Measurements from ENCODE around the gene FCGBP.

FCGBP gene

DNA sequence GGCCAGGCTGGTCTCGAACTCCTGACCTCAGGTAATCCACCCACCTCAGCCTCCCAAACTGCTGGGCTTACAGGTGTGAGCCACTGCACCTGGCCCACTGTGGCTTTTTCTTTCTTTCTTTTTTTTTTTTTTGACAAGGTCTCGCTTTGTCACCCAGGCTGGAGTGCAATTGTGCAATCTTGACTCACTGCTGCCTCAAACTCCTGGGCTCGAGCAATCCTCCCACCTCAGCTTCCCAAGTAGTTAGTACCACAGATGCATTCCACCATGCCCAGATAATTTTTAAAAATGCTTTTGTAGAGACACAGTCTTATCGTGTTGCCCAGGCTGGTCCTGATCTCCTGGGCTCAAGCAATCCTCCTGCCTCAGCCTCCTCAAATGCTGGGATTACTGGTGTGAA is 12.1 kb upstream of the FCGBP start:
- no peak for DNase-seq (ENCODE audit: low read depth in 2 of 2)

GRCh38 chr19:39943586-39943985 is 9.2 kb upstream of the FCGBP start:
- no peak for DNase-seq (ENCODE audit: low read depth in 2 of 2)

DNA sequence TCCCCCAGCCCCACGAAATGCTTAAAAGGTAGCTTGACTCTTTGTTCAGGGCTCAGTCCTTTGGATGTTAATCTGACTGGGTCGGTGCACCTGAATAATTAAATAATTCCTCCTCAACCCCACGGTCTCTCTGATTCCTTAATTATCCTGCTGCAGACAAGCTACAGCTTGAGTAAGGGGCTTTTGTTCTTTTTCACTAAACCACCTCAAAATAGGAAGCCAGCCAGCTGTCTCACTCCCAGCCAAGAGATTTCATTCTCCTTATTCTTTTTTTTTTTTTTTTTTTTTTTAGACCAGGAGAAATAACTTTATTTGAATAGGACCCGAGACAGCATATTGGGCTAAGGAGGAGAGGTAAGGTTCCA is 7.9 kb upstream of the FCGBP start:
- no peak for DNase-seq (ENCODE audit: low read depth in 2 of 2)

- DNase-seq (ENCODE audit: low read depth in 2 of 2) = no peak
Observed at GRCh38 chr19:39941615-39942365, 7.4 kb upstream of the FCGBP start.

- no peak for DNase-seq (ENCODE audit: low read depth in 2 of 2)
Observed at GRCh38 chr19:39941151-39941550, 6.7 kb upstream of the FCGBP start.

DNA sequence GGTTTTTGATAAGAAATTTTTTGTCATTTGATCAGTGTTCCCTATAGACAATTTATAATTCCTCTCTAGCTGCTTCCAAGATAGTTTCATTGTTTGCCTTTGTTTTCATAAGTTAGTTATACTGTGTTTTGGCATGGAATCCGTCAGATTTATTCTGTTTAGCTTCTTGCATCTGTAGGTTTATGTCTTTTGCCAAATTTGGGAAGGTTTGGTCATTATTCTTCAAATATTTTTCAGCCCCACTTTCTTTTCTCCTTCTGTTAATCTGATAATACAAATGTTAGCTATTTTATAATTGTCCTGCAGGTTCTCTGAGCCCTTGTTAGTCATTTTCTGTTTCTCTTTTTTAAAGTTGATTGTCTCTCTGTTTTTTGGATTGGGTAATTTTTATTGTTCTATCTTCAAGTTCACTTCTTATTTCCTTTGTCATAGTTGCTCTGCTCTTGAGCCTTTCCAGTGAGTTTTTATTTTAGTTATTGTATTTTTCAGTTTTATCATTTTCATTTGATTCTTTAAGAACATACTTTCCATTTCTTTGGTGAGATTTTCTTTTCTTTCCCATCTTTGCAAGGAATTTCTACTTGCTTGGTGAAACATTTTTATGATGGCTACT is 5.9 kb upstream of the FCGBP start:
- no peak for DNase-seq (ENCODE audit: low read depth in 2 of 2)

- DNase-seq (ENCODE audit: low read depth in 2 of 2) = no peak
Observed at GRCh38 chr19:39939556-39939955, 5.1 kb upstream of the FCGBP start.

DNA sequence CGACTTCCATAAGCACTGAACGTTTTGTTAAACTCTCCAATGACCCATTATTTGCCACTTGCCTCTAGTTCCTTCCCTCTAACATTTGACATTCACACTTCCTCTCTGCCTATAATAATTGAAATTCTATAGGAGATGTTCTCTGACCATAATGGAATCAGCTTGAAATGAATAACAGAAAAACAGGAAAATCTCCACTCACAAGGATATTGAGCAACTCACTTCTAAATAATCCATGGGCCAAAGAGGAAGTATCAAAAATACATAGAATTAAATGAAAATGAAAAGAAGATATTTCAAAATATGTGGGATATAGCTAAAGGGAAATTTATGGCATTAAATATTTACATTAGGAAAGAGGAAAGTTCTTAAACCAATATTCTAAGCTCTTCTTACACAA is 3.4 kb upstream of the FCGBP start:
- DNase-seq (ENCODE audit: low read depth in 2 of 2) = no peak

GRCh38 chr19:39937094-39937720 is 2.8 kb upstream of the FCGBP start:
- DNase-seq (ENCODE audit: low read depth in 2 of 2) = no peak

DNA sequence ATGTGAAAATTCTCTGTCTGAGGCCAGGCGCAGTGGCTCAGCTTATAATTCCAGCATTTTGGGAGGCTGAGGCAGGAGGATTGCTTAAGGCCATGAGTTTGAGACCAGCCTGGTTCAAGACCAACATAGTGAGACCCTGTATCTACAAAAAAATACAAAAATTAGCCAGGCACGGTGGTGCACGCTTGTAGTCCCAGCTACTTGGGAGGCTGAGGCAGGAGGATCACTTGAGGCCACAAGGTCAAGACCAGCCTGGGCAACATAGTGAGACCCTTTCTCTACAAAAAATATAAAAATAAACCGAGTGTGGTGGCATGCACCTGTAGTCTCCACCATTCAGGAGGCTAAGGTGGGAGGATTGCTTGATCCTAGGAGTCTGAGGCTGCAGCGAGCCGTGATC is 2.2 kb upstream of the FCGBP start:
- no peak for DNase-seq (ENCODE audit: low read depth in 2 of 2)

DNA sequence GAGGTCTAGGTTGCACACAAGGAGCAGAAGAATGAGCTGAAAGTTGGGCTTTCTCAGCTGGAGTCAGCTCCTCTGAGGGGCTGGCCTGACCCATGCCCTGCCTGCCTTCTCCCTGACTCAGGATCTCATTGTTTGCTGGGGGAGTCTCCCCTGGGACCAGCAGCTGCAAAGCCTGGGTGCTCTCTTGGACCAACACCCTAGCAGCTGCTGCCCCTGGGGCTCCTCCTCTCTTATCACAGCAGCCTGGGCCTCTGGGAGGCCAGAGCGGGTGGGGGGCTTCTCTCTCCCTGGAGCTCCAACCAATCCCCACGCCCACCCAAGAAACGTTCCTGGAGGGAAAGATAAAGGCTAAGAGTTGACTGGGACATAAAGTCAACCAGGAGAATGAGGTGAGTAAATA is 1.6 kb upstream of the FCGBP start:
- DNase-seq (ENCODE audit: low read depth in 2 of 2) = no peak

DNA sequence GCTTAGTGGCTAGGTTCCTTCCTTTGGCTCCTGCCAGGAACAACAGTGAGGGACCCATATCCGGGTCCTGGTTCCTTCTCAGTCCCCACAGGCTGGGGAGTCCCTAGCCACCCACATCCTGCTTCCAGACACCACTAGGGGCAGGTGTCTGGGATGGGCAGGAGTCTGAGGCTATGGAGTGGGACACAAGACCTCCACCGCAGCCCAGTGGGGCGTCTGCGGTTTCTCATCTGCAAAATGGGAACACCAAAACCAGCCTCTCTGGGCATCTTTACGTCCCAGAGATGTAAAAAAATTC is 879 bp upstream of the FCGBP start:
- DNase-seq (ENCODE audit: low read depth in 2 of 2) = no peak

DNA sequence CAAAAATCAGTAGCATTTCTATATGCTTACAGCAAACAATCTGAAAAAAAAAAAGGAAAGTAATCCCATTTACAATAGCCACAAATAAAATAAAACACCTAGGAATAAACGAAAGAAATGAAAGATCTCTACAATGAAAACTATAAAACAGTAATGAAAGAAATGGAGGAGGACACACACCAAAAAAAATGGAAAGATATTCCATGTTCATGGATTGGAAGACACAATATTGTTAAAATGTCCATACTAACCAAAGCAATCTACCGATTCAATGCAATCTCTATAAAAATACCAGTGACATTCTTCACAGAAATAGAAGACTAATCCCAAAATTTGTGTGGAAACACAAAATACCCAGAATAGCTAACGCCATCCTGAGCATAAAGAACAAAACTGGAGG is 4.7 kb downstream of the FCGBP start:
- DNase-seq (ENCODE audit: low read depth in 2 of 2) = no peak

DNA sequence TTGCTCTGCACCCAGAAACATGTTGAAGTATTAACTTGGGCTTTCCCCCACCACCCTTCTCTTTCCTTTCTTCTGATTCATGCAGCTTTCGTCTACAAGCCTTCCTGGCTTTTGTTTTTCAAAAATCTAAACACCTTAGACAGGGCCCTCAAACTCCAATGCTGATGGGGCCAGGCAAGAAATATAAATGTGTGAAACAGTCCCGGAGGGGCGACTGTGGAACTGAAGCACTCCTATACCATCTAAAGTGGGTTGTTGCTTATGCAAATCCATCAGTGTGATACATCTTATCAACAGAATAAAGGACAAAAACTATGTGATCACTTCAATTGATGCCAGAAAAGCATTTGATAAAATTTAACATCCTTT is 6.1 kb downstream of the FCGBP start:
- DNase-seq (ENCODE audit: low read depth in 2 of 2) = no peak

GRCh38 chr19:39927524-39928356 is 6.7 kb downstream of the FCGBP start:
- no peak for DNase-seq (ENCODE audit: low read depth in 2 of 2)

DNA sequence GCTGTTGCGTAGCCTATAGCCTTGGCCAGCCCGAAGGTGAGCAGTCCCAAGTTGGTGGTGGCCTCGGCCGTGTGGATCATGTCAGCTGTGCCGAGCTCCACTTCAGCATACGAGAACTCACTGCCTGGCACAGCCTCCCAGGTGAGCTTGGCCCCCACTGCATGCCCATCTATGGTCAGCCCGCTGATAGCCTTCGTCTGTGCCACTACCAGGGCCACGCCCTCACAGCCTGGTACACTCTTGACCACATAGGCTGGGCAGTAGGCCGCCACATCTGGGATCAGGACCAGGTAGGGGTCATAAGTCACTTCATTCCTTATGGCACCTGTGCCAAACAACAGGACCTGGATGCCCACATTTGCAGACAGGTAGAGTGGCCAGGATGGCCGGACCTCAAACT is 7.4 kb downstream of the FCGBP start:
- no peak for DNase-seq (ENCODE audit: low read depth in 2 of 2)

DNA sequence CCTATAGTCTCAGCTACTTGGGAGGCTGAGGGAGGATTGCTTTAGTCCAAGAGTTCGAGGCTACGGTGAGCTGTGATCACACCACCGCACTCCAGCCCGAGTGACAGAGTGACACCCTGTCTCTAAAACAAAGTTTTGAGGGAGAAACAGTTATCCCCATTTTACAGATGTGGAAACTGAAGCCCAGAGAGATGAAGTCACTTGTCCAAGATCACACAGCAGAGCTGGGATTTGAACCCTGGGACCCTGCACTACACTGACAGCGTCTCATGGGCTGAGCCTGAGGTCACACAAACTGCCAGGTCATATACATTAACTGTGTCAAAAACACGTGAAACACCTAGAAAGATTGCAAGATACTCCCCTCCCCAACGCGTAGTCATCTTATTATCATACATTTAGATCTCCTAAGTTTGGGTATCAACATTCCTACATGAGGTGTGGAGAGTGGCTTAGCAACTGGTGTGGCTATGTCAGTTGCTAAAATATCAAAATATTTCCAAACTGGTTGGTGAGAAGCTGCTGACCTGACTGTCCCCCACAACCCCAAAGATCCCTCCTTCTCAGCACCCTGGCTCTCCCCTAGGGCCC is 8.2 kb downstream of the FCGBP start:
- no peak for DNase-seq (ENCODE audit: low read depth in 2 of 2)

- DNase-seq (ENCODE audit: low read depth in 2 of 2) = no peak
Observed at GRCh38 chr19:39924952-39925351, 9.5 kb downstream of the FCGBP start.

DNA sequence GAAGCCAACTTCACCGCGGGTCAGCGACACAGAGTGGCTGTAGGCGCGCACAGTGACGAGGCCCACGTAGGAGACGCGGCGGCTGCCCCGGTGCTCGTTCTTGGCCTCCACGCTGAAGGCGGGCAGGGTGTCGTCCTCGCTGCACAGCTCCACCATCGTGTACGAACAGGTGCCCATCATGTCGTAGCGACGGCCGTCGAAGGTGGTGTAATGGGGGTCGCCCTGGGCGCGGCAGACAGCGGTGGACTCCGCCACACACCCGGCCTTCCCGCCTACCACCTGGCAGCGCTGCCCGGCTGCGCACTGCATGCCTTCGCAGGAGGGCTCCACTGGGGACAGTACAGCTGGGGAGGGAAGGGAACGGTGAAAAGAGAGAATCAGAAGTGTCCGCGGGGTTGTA is 10.0 kb downstream of the FCGBP start:
- DNase-seq (ENCODE audit: low read depth in 2 of 2) = no peak

GRCh38 chr19:39923862-39924261 is 10.6 kb downstream of the FCGBP start:
- DNase-seq (ENCODE audit: low read depth in 2 of 2) = no peak

- DNase-seq (ENCODE audit: low read depth in 2 of 2) = no peak
Observed at GRCh38 chr19:39919976-39920375, 14.5 kb downstream of the FCGBP start.

- DNase-seq (ENCODE audit: low read depth in 2 of 2) = no peak
Observed at GRCh38 chr19:39918183-39918651, 16.2 kb downstream of the FCGBP start.

Data from fibroblast of skin of left biceps (primary cell).